Measurements from ENCODE around the gene OTUB2.

Gene OTUB2

DNA sequence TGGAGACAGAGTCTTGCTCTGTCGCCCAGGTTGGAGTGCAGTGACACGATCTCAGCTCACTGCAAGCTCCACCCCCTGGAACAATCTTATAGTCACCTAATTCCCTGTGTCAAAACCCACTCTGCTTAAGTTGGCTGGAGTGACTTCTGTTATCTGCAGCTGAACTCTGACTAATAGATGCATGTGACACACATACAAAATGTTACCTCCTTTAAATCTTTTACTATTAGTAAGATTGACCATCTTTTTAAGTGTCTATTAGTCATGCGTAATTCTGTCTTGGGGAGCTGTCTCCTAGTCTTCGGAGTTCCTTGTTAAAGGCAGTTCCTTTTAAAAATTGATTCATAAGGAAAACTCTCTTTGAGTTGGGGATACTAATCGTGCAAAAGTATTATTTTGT is 62.4 kb downstream of the OTUB2 start:
- TF ChIP-seq GATA3 (IDR thresholded peaks at IDR 0.05; ENCODE audit: low read depth, low read length) = no peak

- TF ChIP-seq GATA3 (IDR thresholded peaks at IDR 0.05; ENCODE audit: low read depth, low read length) = no peak
- no peak for TF ChIP-seq GATA2 (IDR thresholded peaks at IDR 0.05; ENCODE audit: low read depth, low read length)
Observed at GRCh38 chr14:94089479-94089878, 63.3 kb downstream of the OTUB2 start.

DNA sequence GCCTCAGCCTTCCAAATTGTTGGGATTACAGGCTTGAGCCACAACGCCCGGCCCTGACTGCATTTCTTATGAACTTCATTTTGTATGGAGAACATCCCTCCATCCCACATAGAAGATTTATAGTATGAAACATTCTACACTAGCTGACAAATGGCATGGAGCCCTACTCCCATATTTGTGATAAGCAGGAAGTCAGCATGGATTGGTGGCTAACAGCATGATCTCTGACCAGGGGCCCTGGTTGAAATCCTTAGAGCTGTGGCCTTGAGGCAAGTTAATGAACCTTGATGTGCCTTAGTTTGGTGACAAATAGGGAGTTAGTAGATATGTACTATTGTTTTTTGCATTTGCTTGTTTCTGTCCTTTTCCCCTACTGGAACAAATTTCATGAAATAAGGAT is 67.3 kb downstream of the OTUB2 start:
- TF ChIP-seq GATA2 (IDR thresholded peaks at IDR 0.05; ENCODE audit: low read depth, low read length) = no peak
- no peak for TF ChIP-seq GATA3 (IDR thresholded peaks at IDR 0.05; ENCODE audit: low read depth, low read length)

GRCh38 chr14:94097091-94097490 is 71.0 kb downstream of the OTUB2 start:
- no peak for TF ChIP-seq GATA3 (IDR thresholded peaks at IDR 0.05; ENCODE audit: low read depth, low read length)
- TF ChIP-seq GATA2 (IDR thresholded peaks at IDR 0.05; ENCODE audit: low read depth, low read length) = no peak

Data from SH-SY5Y (cell line).